ENCODE data around the gene TRAF5. TPM values are rescaled to one million over a fixed set of nuclear protein-coding genes. Genes with fewer than 3 reads are reported as not detected.

The TRAF5 gene
- total and polyA plus RNA-seq, 2 of the 4 experiments (the other 2 are of a cell fraction): 10.0 to 14.7 TPM

DNA sequence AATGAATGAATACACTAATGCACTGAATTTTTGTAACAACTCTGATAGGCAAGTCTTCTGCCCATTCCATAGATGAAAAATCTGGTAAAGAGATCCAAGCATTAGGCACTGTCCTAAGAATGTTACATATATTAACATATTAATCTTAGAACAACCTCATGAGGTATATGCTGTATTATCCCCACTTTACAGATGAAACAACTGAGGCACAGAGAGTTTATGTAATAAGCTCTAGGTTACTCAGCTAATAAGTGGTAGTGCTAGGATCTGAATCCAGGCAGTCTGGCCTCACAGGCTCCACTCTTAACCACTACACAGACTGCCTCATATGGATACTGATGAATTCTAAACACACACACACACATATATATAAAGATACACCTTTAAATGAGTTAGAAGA is 52.8 kb downstream of the TRAF5 start:
- POLR2A ChIA-PET (ENCODE audit: unreplicated experiment): no interaction called here
- no peak overlapping the region for H3K56ac ChIP-seq (ENCODE audit: extremely low read depth, insufficient read depth, low read length)

More for the DNA sequence above, 52.8 kb downstream of the TRAF5 start:
- intact Hi-C loops (cut with micrococcal nuclease) (no loop called here), in situ Hi-C loops (cut with MboI; ENCODE audit: low sequenced_read_pairs) (no loop called here), dilution Hi-C loops (cut with HindIII; ENCODE audit: low sequenced_read_pairs, unreplicated experiment) (no loop called here)
- H3K18ac ChIP-seq (ENCODE audit: low read depth, low read length): no peak overlapping the region
- H2BK120ac ChIP-seq (ENCODE audit: low read depth, low read length): no peak overlapping the region
- no peaks in the 10 kb centered on the region for H3K9me3 ChIP-seq (ENCODE audit: control insufficient read depth, insufficient read depth, low read length)
- H3K27me3 ChIP-seq (ENCODE audit: control insufficient read depth, insufficient read depth, low read length): no peaks in the 10 kb centered on the region
- no peak overlapping the region for H3K27ac ChIP-seq (ENCODE audit: insufficient read depth, low read length)
- H4K8ac ChIP-seq (ENCODE audit: low read depth in 2 of 2, low read length in 2 of 2): no peak overlapping the region
- H3K23ac ChIP-seq (ENCODE audit: low read depth, low read length): no peak overlapping the region
- no peak overlapping the region for H3K14ac ChIP-seq (replicated peaks; ENCODE audit: low read depth, low read length)
- no peak for DNase-seq
- no peak overlapping the region for H2AK5ac ChIP-seq (ENCODE audit: low read depth, low read length)
- no peaks in the 10 kb centered on the region for H3K4me1 ChIP-seq (ENCODE audit: control insufficient read depth, insufficient read depth, low read length)
- BruUV-seq (replicated peaks): no TSS peak
- peaks cover 8% of the 10 kb centered on the region for H3K36me3 ChIP-seq (ENCODE audit: control insufficient read depth, insufficient read depth, low read length)
- no peak overlapping the region for H3K4ac ChIP-seq (ENCODE audit: low read depth, low read length)
- no peak for ATAC-seq (ENCODE audit: low read depth)
- no peaks in the 10 kb centered on the region for H4K20me1 ChIP-seq (ENCODE audit: insufficient read depth, low read length)
- no peak overlapping the region for H2BK5ac ChIP-seq (ENCODE audit: low read depth, low read length, poor library complexity, severe bottlenecking)
- H3K4me2 ChIP-seq (ENCODE audit: low read depth, low read length): no peak overlapping the region
- peaks cover 6 to 10% of the 10 kb centered on the region in 2 experiments; a peak in 3 of 4 replicates for H3K79me1 ChIP-seq (ENCODE audit: low read depth in 1 of 2, low read length in 2 of 2)
- no peak overlapping the region for H2AK9ac ChIP-seq (replicated peaks; ENCODE audit: low read depth, low read length, poor library complexity)
- TF ChIP-seq, protein P1, sequence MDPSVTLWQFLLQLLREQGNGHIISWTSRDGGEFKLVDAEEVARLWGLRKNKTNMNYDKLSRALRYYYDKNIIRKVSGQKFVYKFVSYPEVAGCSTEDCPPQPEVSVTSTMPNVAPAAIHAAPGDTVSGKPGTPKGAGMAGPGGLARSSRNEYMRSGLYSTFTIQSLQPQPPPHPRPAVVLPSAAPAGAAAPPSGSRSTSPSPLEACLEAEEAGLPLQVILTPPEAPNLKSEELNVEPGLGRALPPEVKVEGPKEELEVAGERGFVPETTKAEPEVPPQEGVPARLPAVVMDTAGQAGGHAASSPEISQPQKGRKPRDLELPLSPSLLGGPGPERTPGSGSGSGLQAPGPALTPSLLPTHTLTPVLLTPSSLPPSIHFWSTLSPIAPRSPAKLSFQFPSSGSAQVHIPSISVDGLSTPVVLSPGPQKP (IDR thresholded peaks at IDR 0.05; ENCODE audit: borderline replicate concordance, low read depth, low read length): no peak
- no peak for TF ChIP-seq POLR2A (IDR thresholded peaks at IDR 0.05; ENCODE audit: low read depth, low read length)
- TF ChIP-seq, protein P2, sequence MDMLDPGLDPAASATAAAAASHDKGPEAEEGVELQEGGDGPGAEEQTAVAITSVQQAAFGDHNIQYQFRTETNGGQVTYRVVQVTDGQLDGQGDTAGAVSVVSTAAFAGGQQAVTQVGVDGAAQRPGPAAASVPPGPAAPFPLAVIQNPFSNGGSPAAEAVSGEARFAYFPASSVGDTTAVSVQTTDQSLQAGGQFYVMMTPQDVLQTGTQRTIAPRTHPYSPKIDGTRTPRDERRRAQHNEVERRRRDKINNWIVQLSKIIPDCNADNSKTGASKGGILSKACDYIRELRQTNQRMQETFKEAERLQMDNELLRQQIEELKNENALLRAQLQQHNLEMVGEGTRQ (IDR thresholded peaks at IDR 0.05; ENCODE audit: low read depth, low read length): no peak
- TF ChIP-seq FOS (IDR thresholded peaks at IDR 0.05; ENCODE audit: low read depth, low read length): no peak
- no peak for TF ChIP-seq MXI1 (IDR thresholded peaks at IDR 0.05; ENCODE audit: borderline replicate concordance, low read depth, low read length)
- TF ChIP-seq MAZ (IDR thresholded peaks at IDR 0.05; ENCODE audit: borderline replicate concordance, low read depth, low read length): no peak
- no peak overlapping the region for H4K91ac ChIP-seq (ENCODE audit: insufficient read depth, low read depth, low read length)
- CTCF ChIA-PET: no interaction called here
- H2BK20ac ChIP-seq (ENCODE audit: low read depth, low read length): no peak overlapping the region
- H2AFZ ChIP-seq (replicated peaks; ENCODE audit: low read length, poor library complexity): no peak overlapping the region
- no peak overlapping the region for H3K4me3 ChIP-seq (ENCODE audit: insufficient read depth, low read depth, low read length)
- H2BK15ac ChIP-seq (ENCODE audit: low read depth, low read length): no peak overlapping the region
- no peaks in the 10 kb centered on the region; the same call in 1 of the 2 replicates for H3K9me1 ChIP-seq (ENCODE audit: insufficient read depth, low read length)
- no peak overlapping the region for H3K9ac ChIP-seq (ENCODE audit: low read depth, low read length)
- H4K5ac ChIP-seq (ENCODE audit: low read depth, low read length): no peak overlapping the region
